Measurements from ENCODE around the gene NAALADL2.

DNA sequence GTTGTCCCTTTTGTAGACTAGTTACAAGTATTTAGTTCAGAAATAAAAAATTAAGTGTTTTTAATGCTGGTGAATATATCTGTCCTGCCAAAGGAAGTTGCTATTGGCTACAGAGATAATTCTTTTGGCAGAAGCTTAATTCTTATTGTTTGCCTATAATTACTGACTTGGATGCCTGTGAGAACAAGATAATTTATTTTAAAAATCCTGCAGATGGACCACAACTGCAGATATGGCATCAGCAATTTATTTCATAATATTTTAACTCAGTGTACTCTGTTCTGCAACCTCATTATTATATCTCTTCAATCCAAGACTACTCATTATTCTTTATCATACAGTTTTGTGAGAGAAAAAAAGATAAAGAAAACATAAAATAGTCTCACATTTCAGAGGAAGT, 789.8 kb downstream of the NAALADL2 start:
- TF ChIP-seq, protein P1, sequence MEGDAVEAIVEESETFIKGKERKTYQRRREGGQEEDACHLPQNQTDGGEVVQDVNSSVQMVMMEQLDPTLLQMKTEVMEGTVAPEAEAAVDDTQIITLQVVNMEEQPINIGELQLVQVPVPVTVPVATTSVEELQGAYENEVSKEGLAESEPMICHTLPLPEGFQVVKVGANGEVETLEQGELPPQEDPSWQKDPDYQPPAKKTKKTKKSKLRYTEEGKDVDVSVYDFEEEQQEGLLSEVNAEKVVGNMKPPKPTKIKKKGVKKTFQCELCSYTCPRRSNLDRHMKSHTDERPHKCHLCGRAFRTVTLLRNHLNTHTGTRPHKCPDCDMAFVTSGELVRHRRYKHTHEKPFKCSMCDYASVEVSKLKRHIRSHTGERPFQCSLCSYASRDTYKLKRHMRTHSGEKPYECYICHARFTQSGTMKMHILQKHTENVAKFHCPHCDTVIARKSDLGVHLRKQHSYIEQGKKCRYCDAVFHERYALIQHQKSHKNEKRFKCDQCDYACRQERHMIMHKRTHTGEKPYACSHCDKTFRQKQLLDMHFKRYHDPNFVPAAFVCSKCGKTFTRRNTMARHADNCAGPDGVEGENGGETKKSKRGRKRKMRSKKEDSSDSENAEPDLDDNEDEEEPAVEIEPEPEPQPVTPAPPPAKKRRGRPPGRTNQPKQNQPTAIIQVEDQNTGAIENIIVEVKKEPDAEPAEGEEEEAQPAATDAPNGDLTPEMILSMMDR (IDR thresholded peaks at IDR 0.05) = no peak
- TF ChIP-seq POLR2A (IDR thresholded peaks at IDR 0.05) = no peak
